OCI-LY1 (cell line): ENCODE data around the gene CRMP1.

Source experiments
- EZH2 ChIP-seq: fragments of 200-600 bp; sonication (generic), shearing (Covaris generic); IDR thresholded peaks from 2 replicates; pipeline ENCODE4 v1.8.0; 2017; ENCODE audit warnings: borderline replicate concordance, mixed run types, mild to moderate bottlenecking, antibody characterized with exemption, low read length, moderate library complexity, mixed read lengths
- TF ChIP-seq, protein P1 (sequence below): fragments of 200-600 bp; sonication (generic), shearing (Covaris generic); IDR thresholded peaks from 2 replicates; pipeline ENCODE4 v1.5.1; 2017; ENCODE audit warnings: mild to moderate bottlenecking, antibody characterized with exemption, low read length, moderate library complexity, mixed read lengths

DNA sequence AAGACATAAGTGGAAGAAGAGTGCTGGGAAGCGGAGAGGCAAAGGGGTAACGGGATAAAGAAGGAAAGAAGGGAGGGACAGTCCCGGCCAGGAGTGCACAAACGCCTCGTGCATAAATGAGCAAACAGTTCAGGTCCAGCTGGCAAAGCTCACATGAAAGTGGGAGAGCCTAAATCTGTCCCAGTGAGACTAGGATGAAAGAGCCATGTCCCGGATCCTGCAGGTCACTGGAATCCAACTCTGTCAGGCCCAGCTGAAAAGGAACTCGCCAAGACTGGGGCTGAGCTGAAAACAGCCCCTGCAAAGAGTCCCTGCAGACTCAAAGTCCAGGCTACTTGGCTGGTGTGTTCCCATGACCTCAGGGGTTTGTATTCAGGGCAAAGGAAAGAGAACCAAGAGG lies 38.0 kb upstream of the CRMP1 start:
- TF ChIP-seq, protein P1, sequence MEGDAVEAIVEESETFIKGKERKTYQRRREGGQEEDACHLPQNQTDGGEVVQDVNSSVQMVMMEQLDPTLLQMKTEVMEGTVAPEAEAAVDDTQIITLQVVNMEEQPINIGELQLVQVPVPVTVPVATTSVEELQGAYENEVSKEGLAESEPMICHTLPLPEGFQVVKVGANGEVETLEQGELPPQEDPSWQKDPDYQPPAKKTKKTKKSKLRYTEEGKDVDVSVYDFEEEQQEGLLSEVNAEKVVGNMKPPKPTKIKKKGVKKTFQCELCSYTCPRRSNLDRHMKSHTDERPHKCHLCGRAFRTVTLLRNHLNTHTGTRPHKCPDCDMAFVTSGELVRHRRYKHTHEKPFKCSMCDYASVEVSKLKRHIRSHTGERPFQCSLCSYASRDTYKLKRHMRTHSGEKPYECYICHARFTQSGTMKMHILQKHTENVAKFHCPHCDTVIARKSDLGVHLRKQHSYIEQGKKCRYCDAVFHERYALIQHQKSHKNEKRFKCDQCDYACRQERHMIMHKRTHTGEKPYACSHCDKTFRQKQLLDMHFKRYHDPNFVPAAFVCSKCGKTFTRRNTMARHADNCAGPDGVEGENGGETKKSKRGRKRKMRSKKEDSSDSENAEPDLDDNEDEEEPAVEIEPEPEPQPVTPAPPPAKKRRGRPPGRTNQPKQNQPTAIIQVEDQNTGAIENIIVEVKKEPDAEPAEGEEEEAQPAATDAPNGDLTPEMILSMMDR = no peak
- no peak for TF ChIP-seq EZH2
